ENCODE results near the gene HIP1. TPM values are rescaled to one million over a fixed set of nuclear protein-coding genes. Genes with fewer than 3 reads are reported as not detected.
"Not testable (repeated sequence)": the region's sequence is repeated elsewhere in the genome, so short reads cannot be mapped to it uniquely, and the experiment has no call there.

The HIP1 gene
- total RNA-seq, 1 donor from 2014 or later: 18.0 TPM

GRCh38 chr7:75691793-75692543 is 46.8 kb downstream of the HIP1 start:
- ATAC-seq (no peak), DNase-seq (ENCODE audit: missing footprints) (no peak)
- intact Hi-C loops (cut with DNase I): no loop called here

- intact Hi-C loops (cut with DNase I): no loop called here
- ATAC-seq: no peak
- DNase-seq (ENCODE audit: missing footprints): no peak
Observed at GRCh38 chr7:75690121-75690523, 48.6 kb downstream of the HIP1 start.

- intact Hi-C loops (cut with DNase I): no loop called here
- DNase-seq (ENCODE audit: missing footprints): no peak
- ATAC-seq: no peak
Observed at GRCh38 chr7:75689246-75690099, 49.3 kb downstream of the HIP1 start.

GRCh38 chr7:75688200-75689136 is 50.3 kb downstream of the HIP1 start:
- ATAC-seq (no peak), DNase-seq (ENCODE audit: missing footprints) (no peak)
- intact Hi-C loops (cut with DNase I): no loop called here

DNA sequence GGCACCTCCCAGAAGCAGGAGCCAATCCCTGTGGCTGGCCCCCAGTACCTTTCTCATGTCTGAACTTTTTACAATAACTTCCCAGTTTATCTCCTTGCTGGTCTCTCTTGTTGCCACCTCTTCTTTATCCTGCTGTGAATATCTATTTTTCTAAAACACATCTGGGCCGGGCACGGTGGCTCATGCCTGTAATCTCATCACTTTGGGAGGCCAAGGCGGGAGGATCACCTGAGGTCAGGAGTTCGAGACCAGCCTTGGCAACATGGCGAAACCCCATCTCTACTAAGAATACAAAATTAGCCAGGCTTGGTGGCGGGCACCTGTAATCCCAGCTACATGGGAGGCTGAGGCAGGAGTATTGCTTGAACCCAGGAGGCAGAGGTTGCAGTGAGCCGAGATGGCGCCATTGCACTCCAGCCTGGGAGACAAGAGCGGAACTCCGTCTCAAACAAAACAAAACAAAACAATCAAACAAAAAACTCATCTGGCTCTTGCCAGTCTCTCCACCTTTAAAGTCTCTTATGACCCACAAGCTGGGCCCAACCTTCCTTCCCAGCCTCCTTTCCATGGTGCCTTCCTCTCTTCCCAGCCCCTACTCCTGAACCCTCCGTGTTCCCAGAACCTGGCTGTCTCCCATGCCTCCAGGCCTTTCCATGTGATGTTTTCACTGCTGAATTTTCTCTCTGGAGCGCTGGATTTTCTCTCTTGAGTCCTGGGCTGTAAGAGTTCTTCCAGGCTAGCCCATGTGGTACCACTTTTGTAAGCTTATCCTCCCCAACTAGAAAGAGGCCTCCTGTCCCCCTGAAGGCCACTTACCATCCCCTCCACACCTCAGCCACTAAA is 51.3 kb downstream of the HIP1 start:
- no peak for DNase-seq (ENCODE audit: missing footprints)
- intact Hi-C loops (cut with DNase I): no loop called here
- ATAC-seq: no peak

- ATAC-seq (no peak), DNase-seq (ENCODE audit: missing footprints) (no peak)
- intact Hi-C loops (cut with DNase I): no loop called here
Observed at GRCh38 chr7:75686551-75686950, 52.2 kb downstream of the HIP1 start.

DNA sequence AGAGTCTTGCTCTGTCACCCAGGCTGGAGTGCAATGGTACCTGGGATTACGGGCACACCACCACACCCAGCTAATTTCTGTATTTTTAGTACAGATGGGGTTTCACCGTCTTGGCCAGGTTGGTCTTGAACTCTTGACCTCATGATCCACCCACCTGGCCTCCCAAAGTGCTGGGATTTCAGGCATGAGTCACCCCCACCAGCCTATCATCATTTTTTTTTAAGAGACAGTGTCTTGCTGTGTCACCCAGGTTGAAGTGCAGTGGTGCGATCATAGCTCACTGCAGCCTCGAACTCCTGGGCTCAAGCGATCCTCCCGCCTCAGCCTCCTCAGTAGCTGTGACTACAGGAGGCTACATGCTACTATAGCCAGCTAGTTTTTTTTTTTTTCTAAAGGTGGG is 56.7 kb downstream of the HIP1 start:
- ATAC-seq; DNase-seq (ENCODE audit: missing footprints); intact Hi-C loops (cut with DNase I): not testable (repeated sequence)

GRCh38 chr7:75679060-75679459 is 59.7 kb downstream of the HIP1 start:
- ATAC-seq (no peak), DNase-seq (ENCODE audit: missing footprints) (no peak)
- intact Hi-C loops (cut with DNase I): no loop called here

DNA sequence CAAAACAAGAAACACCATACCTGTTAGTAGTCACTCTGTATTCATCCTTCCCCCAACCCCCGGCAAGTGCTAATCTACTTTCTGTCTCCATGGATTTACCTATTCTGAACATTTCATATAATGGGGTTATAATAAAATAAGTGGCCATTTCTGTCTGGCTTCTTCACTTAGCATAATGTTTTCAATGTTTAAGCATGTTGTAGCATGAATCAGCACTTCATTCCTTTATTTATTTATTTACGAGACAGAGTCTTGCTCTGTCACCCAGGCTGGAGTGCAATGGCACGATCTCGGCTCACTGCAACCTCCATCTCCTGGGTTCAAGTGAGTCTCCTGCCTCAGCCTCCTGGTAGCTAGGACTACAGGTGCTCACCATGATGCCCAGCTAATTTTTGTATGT is 69.2 kb downstream of the HIP1 start:
- DNase-seq (ENCODE audit: missing footprints) (no peak), ATAC-seq (no peak)
- intact Hi-C loops (cut with DNase I): no loop called here

DNA sequence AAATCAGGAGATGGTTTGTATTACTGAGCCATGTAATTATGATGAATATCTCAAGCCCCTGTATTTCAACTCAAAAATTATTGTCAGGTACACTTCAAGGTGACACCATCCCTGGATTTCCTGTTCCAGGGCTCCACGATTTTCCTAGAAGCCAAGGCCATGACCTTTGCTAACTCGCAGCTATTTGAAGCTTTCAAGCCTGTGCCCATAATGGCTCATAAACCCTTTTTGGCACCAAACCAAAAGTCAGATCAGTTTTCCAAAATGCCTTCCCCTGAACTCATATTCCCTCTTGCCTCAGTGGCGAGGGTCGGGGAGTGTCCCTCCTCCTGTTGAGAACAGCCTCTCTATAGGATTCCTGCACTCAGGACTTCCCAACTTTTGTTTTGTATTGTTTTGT is 70.8 kb downstream of the HIP1 start:
- ATAC-seq (no peak), DNase-seq (ENCODE audit: missing footprints) (no peak)
- intact Hi-C loops (cut with DNase I): no loop called here

DNA sequence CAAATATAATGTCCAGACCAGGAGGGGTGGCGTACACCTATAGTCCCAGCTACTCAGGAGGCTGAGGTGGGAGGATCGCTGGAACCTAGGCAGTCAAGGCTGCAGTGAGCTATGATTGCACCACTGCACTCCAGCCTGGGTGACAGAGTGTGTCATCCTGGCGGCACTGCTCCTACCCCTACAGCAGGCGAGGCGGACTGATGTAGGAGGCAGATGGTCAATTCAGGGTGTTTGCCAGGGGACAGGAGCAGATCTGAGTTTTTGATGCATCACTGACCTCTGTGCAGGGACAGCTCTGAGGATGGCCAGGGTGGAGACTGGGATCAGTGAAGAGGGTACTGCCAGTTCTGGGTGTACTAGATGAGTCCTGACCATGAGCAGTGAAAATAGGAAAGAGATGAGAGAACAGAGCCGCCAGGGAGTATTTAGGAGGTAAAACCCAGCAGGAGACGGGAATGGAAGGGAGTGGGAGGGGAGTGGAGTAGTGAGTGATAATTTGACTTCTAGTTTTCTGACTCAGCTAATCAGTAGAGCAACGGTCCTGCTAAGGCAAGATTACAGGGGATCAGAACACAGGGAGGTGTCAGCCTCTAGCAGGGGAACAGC is 75.3 kb downstream of the HIP1 start:
- intact Hi-C loops (cut with DNase I): no loop called here
- ATAC-seq (no peak), DNase-seq (ENCODE audit: missing footprints) (no peak)

- ATAC-seq (no peak), DNase-seq (ENCODE audit: missing footprints) (no peak)
- intact Hi-C loops (cut with DNase I): no loop called here
Observed at GRCh38 chr7:75662579-75663301, 76.0 kb downstream of the HIP1 start.

DNA sequence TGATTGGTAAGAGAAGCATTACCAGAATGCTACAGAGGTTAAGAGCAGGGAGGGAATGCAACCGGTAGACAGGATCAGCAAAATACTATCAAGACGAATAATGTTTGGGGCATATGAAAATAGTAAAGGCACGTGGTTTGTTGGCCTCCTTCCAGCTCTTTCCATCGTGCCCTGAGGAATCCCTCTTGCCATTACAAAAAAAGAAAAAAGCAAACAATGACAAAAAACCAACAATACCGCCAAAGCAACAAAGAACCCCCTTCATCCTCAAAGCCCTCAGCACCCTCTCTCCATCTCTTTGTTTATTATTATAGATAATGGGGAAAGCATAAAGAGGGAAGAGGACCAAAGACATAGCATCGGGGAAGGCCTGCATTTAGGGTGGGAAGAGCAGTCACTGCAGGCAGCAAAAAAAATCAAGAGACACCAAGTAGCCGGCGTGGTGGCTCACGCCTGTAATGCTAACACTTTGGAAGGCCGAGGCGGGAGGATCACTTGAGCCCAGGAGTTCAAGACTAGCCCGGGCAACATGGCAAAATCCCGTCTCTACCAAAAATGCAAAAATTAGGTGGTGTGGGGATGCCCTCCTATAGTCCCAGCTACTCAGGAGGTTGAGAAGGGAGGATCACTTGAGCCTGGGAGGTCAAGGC is 78.0 kb downstream of the HIP1 start:
- intact Hi-C loops (cut with DNase I): no loop called here
- DNase-seq (ENCODE audit: missing footprints) (no peak), ATAC-seq (no peak)

- ATAC-seq (no peak), DNase-seq (ENCODE audit: missing footprints) (no peak)
- intact Hi-C loops (cut with DNase I): loop anchor here (10.0 kb wide), 1 partner anchor 56 kb away; no protein-coding TSS in a partner anchor
Observed at GRCh38 chr7:75658802-75659201, 79.9 kb downstream of the HIP1 start.

- DNase-seq (ENCODE audit: missing footprints) (no peak), ATAC-seq (no peak)
- intact Hi-C loops (cut with DNase I): loop anchor here (10.0 kb wide), 1 partner anchor 56 kb away; no protein-coding TSS in a partner anchor
Observed at GRCh38 chr7:75658369-75658768, 80.4 kb downstream of the HIP1 start.

DNA sequence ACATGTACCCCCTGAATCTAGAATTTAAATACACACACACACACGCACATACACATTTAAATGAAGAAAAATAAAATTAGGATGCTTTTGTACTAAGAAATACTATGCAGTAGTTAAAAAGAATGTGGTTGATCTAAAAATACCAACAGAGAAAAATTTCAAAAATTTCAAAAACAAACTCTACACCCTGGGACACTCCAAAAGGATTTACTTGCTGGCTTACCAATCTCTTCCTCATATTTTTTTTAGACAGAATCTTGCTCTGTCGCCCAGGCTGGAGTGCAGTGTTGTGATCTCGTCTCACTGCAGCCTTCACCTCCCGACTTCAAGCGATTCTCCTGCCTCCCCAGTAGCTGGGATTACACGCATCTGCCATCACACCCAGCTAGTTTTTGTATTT is 80.9 kb downstream of the HIP1 start:
- DNase-seq (ENCODE audit: missing footprints) (no peak), ATAC-seq (no peak)
- intact Hi-C loops (cut with DNase I): loop anchor here (10.0 kb wide), 1 partner anchor 57 kb away; no protein-coding TSS in a partner anchor

GRCh38 chr7:75656740-75657139 is 82.0 kb downstream of the HIP1 start:
- ATAC-seq: peak; percentile 43
- DNase-seq (ENCODE audit: missing footprints): no peak
- intact Hi-C loops (cut with DNase I): loop anchor here (10.0 kb wide), 1 partner anchor 58 kb away; no protein-coding TSS in a partner anchor

Data from Right ventricle myocardium inferior (tissue), 1 donor.